Measurements from ENCODE around the gene HAAO. TPM values are rescaled to one million over a fixed set of nuclear protein-coding genes. Genes with fewer than 3 reads are reported as not detected.

HAAO gene
- total and polyA plus RNA-seq, 2 experiments from 2014 or later, result 0.36 TPM; not detected in 1

GRCh38 chr2:42754776-42755140 lies 37.6 kb downstream of the HAAO start:
- H3K9ac ChIP-seq, result peak overlapping the region; percentile 62
- 19 to 28% methylated on average over 8 of the region's 8 CpGs for WGBS, 2 experiments (ENCODE audit: low coverage in 1 of 2, low lambda C conversion rate in 2 of 2, missing lambda C conversion rate in 2 of 2)
- no peaks in the 10 kb centered on the region for H3K9me2 ChIP-seq (ENCODE audit: insufficient read depth)
- H3K9me3 ChIP-seq (ENCODE audit: low read depth), result no peaks in the 10 kb centered on the region
- in situ Hi-C loops (cut with MboI), result no loop called here
- peaks cover 13% of the 10 kb centered on the region; the same call in 1 of the 2 replicates for H3F3A ChIP-seq (ENCODE audit: insufficient read depth)
- peak overlapping the region; percentile 66 for H2AFZ ChIP-seq
- H3K27ac ChIP-seq, result peak overlapping the region; percentile 55
- DNase-seq, result peak; percentile 36
- peak overlapping the region; percentile 20 for H3K4me3 ChIP-seq
- no peaks in the 10 kb centered on the region for H4K20me1 ChIP-seq (ENCODE audit: insufficient read depth)
- TF ChIP-seq EZH2 (IDR thresholded peaks at IDR 0.05; ENCODE audit: insufficient read depth, poor library complexity, severe bottlenecking) (no peak), EZH2phosphoT487 (IDR thresholded peaks at IDR 0.05; ENCODE audit: insufficient read depth, low read depth) (no peak)
- no peaks in the 10 kb centered on the region for H3K27me3 ChIP-seq (replicated peaks; ENCODE audit: insufficient read depth)
- H3K4me2 ChIP-seq (ENCODE audit: unreplicated experiment), result peak overlapping the region; percentile 19
- no peaks in the 10 kb centered on the region for H3K79me2 ChIP-seq (ENCODE audit: insufficient read depth)
- H3K4me1 ChIP-seq (ENCODE audit: insufficient read depth), result peaks cover 23% of the 10 kb centered on the region
- no peaks in the 10 kb centered on the region for H3K36me3 ChIP-seq (ENCODE audit: low read depth)

- no peak overlapping the region for H3K4me3 ChIP-seq
- WGBS, 2 experiments (ENCODE audit: low coverage in 1 of 2, low lambda C conversion rate in 2 of 2, missing lambda C conversion rate in 2 of 2), result 29 to 34% methylated on average over 11 of the region's 11 CpGs
- no peaks in the 10 kb centered on the region for H3K79me2 ChIP-seq (ENCODE audit: insufficient read depth)
- H3K27me3 ChIP-seq (replicated peaks; ENCODE audit: insufficient read depth), result no peaks in the 10 kb centered on the region
- no peaks in the 10 kb centered on the region for H3K36me3 ChIP-seq (ENCODE audit: low read depth)
- in situ Hi-C loops (cut with MboI), result no loop called here
- DNase-seq, result peak; percentile 71
- peak overlapping the region; percentile 55 for H3K27ac ChIP-seq
- no peaks in the 10 kb centered on the region for H3K9me3 ChIP-seq (ENCODE audit: low read depth)
- H2AFZ ChIP-seq, result peak overlapping the region; percentile 66; the same call in 1 of the 2 replicates
- peaks cover 23% of the 10 kb centered on the region for H3K4me1 ChIP-seq (ENCODE audit: insufficient read depth)
- H3F3A ChIP-seq (ENCODE audit: insufficient read depth), result peaks cover 13% of the 10 kb centered on the region; the same call in 1 of the 2 replicates
- no peaks in the 10 kb centered on the region for H4K20me1 ChIP-seq (ENCODE audit: insufficient read depth)
- H3K4me2 ChIP-seq (ENCODE audit: unreplicated experiment), result no peak overlapping the region
- H3K9me2 ChIP-seq (ENCODE audit: insufficient read depth), result no peaks in the 10 kb centered on the region
- H3K9ac ChIP-seq, result peak overlapping the region; percentile 62; the same call in 1 of the 2 replicates
- TF ChIP-seq EZH2phosphoT487 (IDR thresholded peaks at IDR 0.05; ENCODE audit: insufficient read depth, low read depth) (no peak), EZH2 (IDR thresholded peaks at IDR 0.05; ENCODE audit: insufficient read depth, poor library complexity, severe bottlenecking) (no peak)
Measured at GRCh38 chr2:42754021-42754775, 38.2 kb downstream of the HAAO start.

GRCh38 chr2:42752816-42753813 lies 39.3 kb downstream of the HAAO start:
- no peaks in the 10 kb centered on the region for H3K79me2 ChIP-seq (ENCODE audit: insufficient read depth)
- no peak overlapping the region for H3K9ac ChIP-seq
- no peak overlapping the region for H3K27ac ChIP-seq
- no peak overlapping the region for H2AFZ ChIP-seq
- H4K20me1 ChIP-seq (ENCODE audit: insufficient read depth), result no peaks in the 10 kb centered on the region
- H3K4me1 ChIP-seq (ENCODE audit: insufficient read depth), result peaks cover 23% of the 10 kb centered on the region
- 82% methylated on average over 24 of the region's 24 CpGs for WGBS, 2 experiments (ENCODE audit: low coverage in 1 of 2, low lambda C conversion rate in 2 of 2, missing lambda C conversion rate in 2 of 2)
- no peaks in the 10 kb centered on the region for H3K9me3 ChIP-seq (ENCODE audit: low read depth)
- no peak for DNase-seq
- TF ChIP-seq EZH2 (IDR thresholded peaks at IDR 0.05; ENCODE audit: insufficient read depth, poor library complexity, severe bottlenecking) (no peak), EZH2phosphoT487 (IDR thresholded peaks at IDR 0.05; ENCODE audit: insufficient read depth, low read depth) (no peak)
- H3K4me3 ChIP-seq, result no peak overlapping the region
- in situ Hi-C loops (cut with MboI), result no loop called here
- no peaks in the 10 kb centered on the region for H3K9me2 ChIP-seq (ENCODE audit: insufficient read depth)
- no peaks in the 10 kb centered on the region; the same call in 1 of the 2 replicates for H3K36me3 ChIP-seq (ENCODE audit: low read depth)
- H3K27me3 ChIP-seq (replicated peaks; ENCODE audit: insufficient read depth), result no peaks in the 10 kb centered on the region
- no peak overlapping the region for H3K4me2 ChIP-seq (ENCODE audit: unreplicated experiment)
- peaks cover 13% of the 10 kb centered on the region; the same call in 1 of the 2 replicates for H3F3A ChIP-seq (ENCODE audit: insufficient read depth)

- no peak overlapping the region for H3K9ac ChIP-seq
- H3F3A ChIP-seq (ENCODE audit: insufficient read depth), result peaks cover 13% of the 10 kb centered on the region; the same call in 1 of the 2 replicates
- no peaks in the 10 kb centered on the region for H3K9me3 ChIP-seq (ENCODE audit: low read depth)
- H3K4me3 ChIP-seq, result no peak overlapping the region
- 75 to 83% methylated on average over 2 of the region's 2 CpGs for WGBS, 2 experiments (ENCODE audit: low coverage in 1 of 2, low lambda C conversion rate in 2 of 2, missing lambda C conversion rate in 2 of 2)
- H3K4me1 ChIP-seq (ENCODE audit: insufficient read depth), result peaks cover 23% of the 10 kb centered on the region
- DNase-seq, result peak; percentile 16
- no peaks in the 10 kb centered on the region for H3K9me2 ChIP-seq (ENCODE audit: insufficient read depth)
- no peak overlapping the region for H2AFZ ChIP-seq
- no peaks in the 10 kb centered on the region; the same call in 1 of the 2 replicates for H3K36me3 ChIP-seq (ENCODE audit: low read depth)
- no peaks in the 10 kb centered on the region for H3K79me2 ChIP-seq (ENCODE audit: insufficient read depth)
- in situ Hi-C loops (cut with MboI), result no loop called here
- no peak overlapping the region for H3K4me2 ChIP-seq (ENCODE audit: unreplicated experiment)
- no peaks in the 10 kb centered on the region for H4K20me1 ChIP-seq (ENCODE audit: insufficient read depth)
- no peaks in the 10 kb centered on the region for H3K27me3 ChIP-seq (replicated peaks; ENCODE audit: insufficient read depth)
- TF ChIP-seq EZH2 (IDR thresholded peaks at IDR 0.05; ENCODE audit: insufficient read depth, poor library complexity, severe bottlenecking) (no peak), EZH2phosphoT487 (IDR thresholded peaks at IDR 0.05; ENCODE audit: insufficient read depth, low read depth) (no peak)
- H3K27ac ChIP-seq, result no peak overlapping the region
Measured at GRCh38 chr2:42752314-42752713, 40.1 kb downstream of the HAAO start.
